Stimulated activated memory B cell treated with anti-CD40 and anti-IgM and Interleukin-4, amounts not matched to agents 10 μg/mL and 1 μg/mL and 100 μg/mL, for 72 hours (primary cell): ENCODE results near the gene GP1BB.
"Not testable (repeated sequence)": the region's sequence is repeated elsewhere in the genome, so short reads cannot be mapped to it uniquely, and the experiment has no call there.

Experiments
- ATAC-seq: fragments of 150-1000 bp; cut with Tn5 transposase; 2 replicates; pipeline ENCODE4 v1.10.0; 2021
- H3K27ac Mint-ChIP-seq: one replicate; pipeline ENCODE4 v1.8.0; 2022; ENCODE audit warnings: mild to moderate bottlenecking, mixed read lengths
- H3K27me3 Mint-ChIP-seq: one replicate; pipeline ENCODE4 v1.8.0; 2022; ENCODE audit warnings: mixed read lengths
- H3K36me3 Mint-ChIP-seq: one replicate; pipeline ENCODE4 v1.8.0; 2022; ENCODE audit warnings: mixed read lengths
- H3K4me1 Mint-ChIP-seq: one replicate; pipeline ENCODE4 v1.8.0; 2022; ENCODE audit warnings: mixed read lengths
- H3K4me3 Mint-ChIP-seq: one replicate; pipeline ENCODE4 v1.8.0; 2022; ENCODE audit warnings: mild to moderate bottlenecking, moderate library complexity, mixed read lengths
- H3K9me3 Mint-ChIP-seq: one replicate; pipeline ENCODE4 v1.8.0; 2022; ENCODE audit warnings: mixed read lengths

GP1BB gene

GRCh38 chr22:19688301-19689290, 34.7 kb upstream of the GP1BB start:
- no peaks in the 10 kb centered on the region for H3K9me3 Mint-ChIP-seq
- peak; percentile 17 for ATAC-seq
- H3K27ac Mint-ChIP-seq, result no peak overlapping the region
- H3K36me3 Mint-ChIP-seq, result no peaks in the 10 kb centered on the region
- no peaks in the 10 kb centered on the region for H3K4me1 Mint-ChIP-seq
- no peak overlapping the region for H3K4me3 Mint-ChIP-seq
- H3K27me3 Mint-ChIP-seq, result peaks cover 42% of the 10 kb centered on the region

GRCh38 chr22:19689408-19689807, 33.9 kb upstream of the GP1BB start:
- ATAC-seq, result peak; percentile 25
- no peaks in the 10 kb centered on the region for H3K4me1 Mint-ChIP-seq
- no peaks in the 10 kb centered on the region for H3K36me3 Mint-ChIP-seq
- no peak overlapping the region for H3K27ac Mint-ChIP-seq
- H3K9me3 Mint-ChIP-seq, result no peaks in the 10 kb centered on the region
- peaks cover 51% of the 10 kb centered on the region for H3K27me3 Mint-ChIP-seq
- H3K4me3 Mint-ChIP-seq, result no peak overlapping the region

GRCh38 chr22:19691007-19691720, 32.2 kb upstream of the GP1BB start:
- no peaks in the 10 kb centered on the region for H3K4me1 Mint-ChIP-seq
- H3K36me3 Mint-ChIP-seq, result no peaks in the 10 kb centered on the region
- H3K27ac Mint-ChIP-seq, result no peak overlapping the region
- peaks cover 60% of the 10 kb centered on the region for H3K27me3 Mint-ChIP-seq
- no peak overlapping the region for H3K4me3 Mint-ChIP-seq
- H3K9me3 Mint-ChIP-seq, result no peaks in the 10 kb centered on the region
- no peak for ATAC-seq

GRCh38 chr22:19691721-19692341, 31.5 kb upstream of the GP1BB start:
- ATAC-seq, result no peak
- Mint-ChIP-seq H3K27ac (no peak overlapping the region), H3K4me3 (no peak overlapping the region), H3K9me3 (no peaks in the 10 kb centered on the region), H3K4me1 (no peaks in the 10 kb centered on the region), H3K36me3 (no peaks in the 10 kb centered on the region), H3K27me3 (peaks cover 66% of the 10 kb centered on the region)

GRCh38 chr22:19693581-19693980, 29.8 kb upstream of the GP1BB start:
- Mint-ChIP-seq H3K9me3 (no peaks in the 10 kb centered on the region), H3K27ac (no peak overlapping the region), H3K27me3 (peaks cover 67% of the 10 kb centered on the region), H3K4me3 (no peak overlapping the region), H3K36me3 (no peaks in the 10 kb centered on the region), H3K4me1 (no peaks in the 10 kb centered on the region)
- no peak for ATAC-seq

GRCh38 chr22:19693981-19694670, 29.2 kb upstream of the GP1BB start:
- ATAC-seq, result no peak
- no peaks in the 10 kb centered on the region for H3K36me3 Mint-ChIP-seq
- peaks cover 61% of the 10 kb centered on the region for H3K27me3 Mint-ChIP-seq
- H3K27ac Mint-ChIP-seq, result no peak overlapping the region
- no peaks in the 10 kb centered on the region for H3K4me1 Mint-ChIP-seq
- H3K4me3 Mint-ChIP-seq, result no peak overlapping the region
- no peaks in the 10 kb centered on the region for H3K9me3 Mint-ChIP-seq

GRCh38 chr22:19694696-19695095, 28.6 kb upstream of the GP1BB start:
- Mint-ChIP-seq H3K27me3 (peaks cover 56% of the 10 kb centered on the region), H3K27ac (no peak overlapping the region), H3K36me3 (no peaks in the 10 kb centered on the region), H3K4me3 (no peak overlapping the region), H3K9me3 (no peaks in the 10 kb centered on the region), H3K4me1 (no peaks in the 10 kb centered on the region)
- no peak for ATAC-seq

GRCh38 chr22:19696504-19697276, 26.6 kb upstream of the GP1BB start:
- H3K9me3 Mint-ChIP-seq, result no peaks in the 10 kb centered on the region
- H3K4me1 Mint-ChIP-seq, result no peaks in the 10 kb centered on the region
- no peak overlapping the region for H3K4me3 Mint-ChIP-seq
- peaks cover 52% of the 10 kb centered on the region for H3K27me3 Mint-ChIP-seq
- no peak for ATAC-seq
- H3K36me3 Mint-ChIP-seq, result no peaks in the 10 kb centered on the region
- H3K27ac Mint-ChIP-seq, result no peak overlapping the region

GRCh38 chr22:19697871-19698270, 25.5 kb upstream of the GP1BB start:
- ATAC-seq, H3K4me3 Mint-ChIP-seq, H3K9me3 Mint-ChIP-seq, H3K4me1 Mint-ChIP-seq, H3K36me3 Mint-ChIP-seq, H3K27ac Mint-ChIP-seq: not testable (repeated sequence)
- H3K27me3 Mint-ChIP-seq, result peaks cover 52% of the 10 kb centered on the region

- ATAC-seq, result no peak
- Mint-ChIP-seq H3K4me3 (no peak overlapping the region), H3K36me3 (no peaks in the 10 kb centered on the region), H3K4me1 (no peaks in the 10 kb centered on the region), H3K9me3 (no peaks in the 10 kb centered on the region), H3K27ac (no peak overlapping the region), H3K27me3 (peaks cover 42% of the 10 kb centered on the region)
Measured at GRCh38 chr22:19700790-19701419, 22.4 kb upstream of the GP1BB start.

- Mint-ChIP-seq H3K4me1 (no peaks in the 10 kb centered on the region), H3K27ac (no peak overlapping the region), H3K9me3 (no peaks in the 10 kb centered on the region), H3K27me3 (peaks cover 39% of the 10 kb centered on the region), H3K36me3 (no peaks in the 10 kb centered on the region), H3K4me3 (no peak overlapping the region)
- ATAC-seq, result no peak
Measured at GRCh38 chr22:19701420-19702145, 21.8 kb upstream of the GP1BB start.

- Mint-ChIP-seq H3K27ac (no peak overlapping the region), H3K36me3 (no peaks in the 10 kb centered on the region), H3K9me3 (no peaks in the 10 kb centered on the region), H3K27me3 (peaks cover 40% of the 10 kb centered on the region), H3K4me3 (no peak overlapping the region), H3K4me1 (no peaks in the 10 kb centered on the region)
- ATAC-seq, result no peak
Measured at GRCh38 chr22:19703869-19704268, 19.5 kb upstream of the GP1BB start.

GRCh38 chr22:19704355-19705015, 18.9 kb upstream of the GP1BB start:
- Mint-ChIP-seq H3K36me3 (no peaks in the 10 kb centered on the region), H3K4me1 (no peaks in the 10 kb centered on the region), H3K27ac (no peak overlapping the region), H3K4me3 (no peak overlapping the region), H3K27me3 (peaks cover 46% of the 10 kb centered on the region), H3K9me3 (no peaks in the 10 kb centered on the region)
- no peak for ATAC-seq
